ENCODE measurements around the gene FPGT.

DNA sequence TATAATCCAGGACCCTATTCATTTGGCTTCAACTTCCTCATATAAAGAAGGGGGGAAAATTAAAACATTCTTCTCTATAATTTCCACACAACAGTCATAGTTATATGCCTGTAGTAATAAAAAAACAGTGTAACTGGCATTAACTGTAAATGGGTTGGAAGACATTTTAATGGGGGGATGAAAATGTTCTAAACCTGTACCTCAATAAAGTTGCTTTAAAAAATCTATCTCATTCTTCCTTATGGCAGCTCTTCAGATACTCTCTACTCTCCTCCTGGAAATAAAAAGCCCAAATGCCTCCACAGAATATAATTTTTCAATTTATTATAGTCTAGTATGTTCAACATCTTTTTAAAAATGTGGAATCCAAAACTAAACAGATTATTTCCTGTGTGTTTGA lies 2.7 kb upstream of the FPGT start:
- TF ChIP-seq KLF9 (CRISPR knock-in tag; IDR thresholded peaks at IDR 0.05; ENCODE audit: low read depth) = no peak
- no peak for TF ChIP-seq ZNF749 (CRISPR knock-in tag; IDR thresholded peaks at IDR 0.05; ENCODE audit: borderline replicate concordance)
- no peak for TF ChIP-seq SIN3A (IDR thresholded peaks at IDR 0.05; ENCODE audit: borderline replicate concordance, low read depth, low read length)
- TF ChIP-seq, protein P1, sequence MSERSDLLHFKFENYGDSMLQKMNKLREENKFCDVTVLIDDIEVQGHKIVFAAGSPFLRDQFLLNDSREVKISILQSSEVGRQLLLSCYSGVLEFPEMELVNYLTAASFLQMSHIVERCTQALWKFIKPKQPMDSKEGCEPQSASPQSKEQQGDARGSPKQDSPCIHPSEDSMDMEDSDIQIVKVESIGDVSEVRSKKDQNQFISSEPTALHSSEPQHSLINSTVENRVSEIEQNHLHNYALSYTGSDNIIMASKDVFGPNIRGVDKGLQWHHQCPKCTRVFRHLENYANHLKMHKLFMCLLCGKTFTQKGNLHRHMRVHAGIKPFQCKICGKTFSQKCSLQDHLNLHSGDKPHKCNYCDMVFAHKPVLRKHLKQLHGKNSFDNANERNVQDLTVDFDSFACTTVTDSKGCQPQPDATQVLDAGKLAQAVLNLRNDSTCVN (CRISPR knock-in tag; IDR thresholded peaks at IDR 0.05; ENCODE audit: borderline replicate concordance) = no peak
- TF ChIP-seq, protein P2, sequence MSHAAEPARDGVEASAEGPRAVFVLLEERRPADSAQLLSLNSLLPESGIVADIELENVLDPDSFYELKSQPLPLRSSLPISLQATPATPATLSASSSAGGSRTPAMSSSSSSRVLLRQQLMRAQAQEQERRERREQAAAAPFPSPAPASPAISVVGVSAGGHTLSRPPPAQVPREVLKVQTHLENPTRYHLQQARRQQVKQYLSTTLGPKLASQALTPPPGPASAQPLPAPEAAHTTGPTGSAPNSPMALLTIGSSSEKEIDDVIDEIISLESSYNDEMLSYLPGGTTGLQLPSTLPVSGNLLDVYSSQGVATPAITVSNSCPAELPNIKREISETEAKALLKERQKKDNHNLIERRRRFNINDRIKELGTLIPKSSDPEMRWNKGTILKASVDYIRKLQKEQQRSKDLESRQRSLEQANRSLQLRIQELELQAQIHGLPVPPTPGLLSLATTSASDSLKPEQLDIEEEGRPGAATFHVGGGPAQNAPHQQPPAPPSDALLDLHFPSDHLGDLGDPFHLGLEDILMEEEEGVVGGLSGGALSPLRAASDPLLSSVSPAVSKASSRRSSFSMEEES (CRISPR knock-in tag; IDR thresholded peaks at IDR 0.05) = no peak
- TF ChIP-seq ZFP90 (CRISPR knock-in tag; IDR thresholded peaks at IDR 0.05; ENCODE audit: borderline replicate concordance) = no peak
- TF ChIP-seq, protein P3, sequence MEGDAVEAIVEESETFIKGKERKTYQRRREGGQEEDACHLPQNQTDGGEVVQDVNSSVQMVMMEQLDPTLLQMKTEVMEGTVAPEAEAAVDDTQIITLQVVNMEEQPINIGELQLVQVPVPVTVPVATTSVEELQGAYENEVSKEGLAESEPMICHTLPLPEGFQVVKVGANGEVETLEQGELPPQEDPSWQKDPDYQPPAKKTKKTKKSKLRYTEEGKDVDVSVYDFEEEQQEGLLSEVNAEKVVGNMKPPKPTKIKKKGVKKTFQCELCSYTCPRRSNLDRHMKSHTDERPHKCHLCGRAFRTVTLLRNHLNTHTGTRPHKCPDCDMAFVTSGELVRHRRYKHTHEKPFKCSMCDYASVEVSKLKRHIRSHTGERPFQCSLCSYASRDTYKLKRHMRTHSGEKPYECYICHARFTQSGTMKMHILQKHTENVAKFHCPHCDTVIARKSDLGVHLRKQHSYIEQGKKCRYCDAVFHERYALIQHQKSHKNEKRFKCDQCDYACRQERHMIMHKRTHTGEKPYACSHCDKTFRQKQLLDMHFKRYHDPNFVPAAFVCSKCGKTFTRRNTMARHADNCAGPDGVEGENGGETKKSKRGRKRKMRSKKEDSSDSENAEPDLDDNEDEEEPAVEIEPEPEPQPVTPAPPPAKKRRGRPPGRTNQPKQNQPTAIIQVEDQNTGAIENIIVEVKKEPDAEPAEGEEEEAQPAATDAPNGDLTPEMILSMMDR (CRISPR knock-in tag; IDR thresholded peaks at IDR 0.05) = no peak
- no peak for TF ChIP-seq DR1 (CRISPR knock-in tag; IDR thresholded peaks at IDR 0.05)
- no peak for TF ChIP-seq NFYB (CRISPR knock-in tag; IDR thresholded peaks at IDR 0.05)
- TF ChIP-seq YY1 (IDR thresholded peaks at IDR 0.05; ENCODE audit: insufficient read depth, insufficient replicate concordance, low read depth, low read length) = no peak
- no peak for TF ChIP-seq ZNF703 (CRISPR knock-in tag; IDR thresholded peaks at IDR 0.05; ENCODE audit: borderline replicate concordance)
- no peak for TF ChIP-seq CHD4 (IDR thresholded peaks at IDR 0.05; ENCODE audit: borderline replicate concordance, low read length)
